IMR-90 (cell line): ENCODE data around the gene IREB2. TPM values are rescaled to one million over a fixed set of nuclear protein-coding genes. Genes with fewer than 3 reads are reported as not detected.

Experiments used
- ATAC-seq: fragments of 200-7000 bp; cut with Tn5 transposase; 2 replicates; pipeline ENCODE4 v1.9.1; 2020; ENCODE audit warnings: low read depth, mild to moderate bottlenecking, moderate library complexity
- BruUV-seq: library from RNA; stranded (reverse); fragments of 400-500 nt; replicated peaks from 2 replicates; lab custom pipeline; 2021; lab: Mats Ljungman, UMichigan
- CTCF ChIA-PET: fragments of 300-600 bp; formaldehyde crosslinking; extraction: SDS; loops from one replicate; lab custom pipeline; 2021; ENCODE audit warnings: antibody characterized with exemption; lab: Yijun Ruan, JAX
- POLR2A ChIA-PET: fragments of 300-600 bp; sonication (Branson Sonifier 250); formaldehyde crosslinking; loops from one replicate; lab custom pipeline; 2022; ENCODE audit warnings: antibody characterized with exemption; ENCODE audit not compliant: unreplicated experiment; lab: Charles Lee
- DNase-seq: peaks from one replicate; pipeline ENCODE4 v3.0.0; 2013
- H2AFZ ChIP-seq: replicated peaks from 2 replicates; pipeline ENCODE3; 2013; ENCODE audit warnings: low read length, mild to moderate bottlenecking; ENCODE audit not compliant: poor library complexity
- H2AK5ac ChIP-seq: 2 replicates; pipeline ENCODE4 v1.6.1; 2013; ENCODE audit warnings: low read depth, low read length, inconsistent platforms
- H2AK9ac ChIP-seq: replicated peaks from 2 replicates; pipeline ENCODE3; 2013; ENCODE audit warnings: mild to moderate bottlenecking, low read depth, low read length, moderate library complexity; ENCODE audit not compliant: poor library complexity
- H2BK120ac ChIP-seq: 2 replicates; pipeline ENCODE4 v1.6.1; 2013; ENCODE audit warnings: low read depth, low read length, inconsistent platforms
- H2BK15ac ChIP-seq: 3 replicates; pipeline ENCODE4 v1.6.1; 2013; ENCODE audit warnings: low read depth, low read length, inconsistent platforms
- H2BK20ac ChIP-seq: 2 replicates; pipeline ENCODE4 v1.6.1; 2013; ENCODE audit warnings: low read depth, mild to moderate bottlenecking, inconsistent platforms, low read length, moderate library complexity
- H2BK5ac ChIP-seq: 2 replicates; pipeline ENCODE4 v1.6.1; 2013; ENCODE audit warnings: mild to moderate bottlenecking, low read depth, low read length, inconsistent platforms; ENCODE audit not compliant: poor library complexity, severe bottlenecking
- H3K14ac ChIP-seq: replicated peaks from 2 replicates; pipeline ENCODE4 v1.6.1; 2013; ENCODE audit warnings: low read depth, low read length, inconsistent platforms
- H3K18ac ChIP-seq: 2 replicates; pipeline ENCODE4 v1.6.1; 2013; ENCODE audit warnings: low read depth, low read length, control low read depth
- H3K23ac ChIP-seq: 2 replicates; pipeline ENCODE4 v1.6.1; 2013; ENCODE audit warnings: low read depth, low read length, inconsistent platforms
- H3K27ac ChIP-seq: 2 replicates; pipeline ENCODE4 v1.5.1; 2013; ENCODE audit warnings: mild to moderate bottlenecking, control low read depth, low read length; ENCODE audit not compliant: insufficient read depth
- H3K27me3 ChIP-seq: 2 replicates; pipeline ENCODE4 v1.6.1; 2013; ENCODE audit warnings: low read length; ENCODE audit not compliant: control insufficient read depth, insufficient read depth
- H3K36me3 ChIP-seq: 2 replicates; pipeline ENCODE4 v1.6.1; 2013; ENCODE audit warnings: low read length, mixed read lengths; ENCODE audit not compliant: control insufficient read depth, insufficient read depth
- H3K4ac ChIP-seq: 2 replicates; pipeline ENCODE4 v1.6.1; 2013; ENCODE audit warnings: low read depth, low read length, inconsistent platforms
- H3K4me1 ChIP-seq: 2 replicates; pipeline ENCODE4 v1.6.1; 2013; ENCODE audit warnings: low read length, mixed read lengths; ENCODE audit not compliant: control insufficient read depth, insufficient read depth
- H3K4me2 ChIP-seq: 2 replicates; pipeline ENCODE4 v1.6.1; 2013; ENCODE audit warnings: low read depth, mild to moderate bottlenecking, control low read depth, low read length, moderate library complexity
- H3K4me3 ChIP-seq: 2 replicates; pipeline ENCODE4 v1.5.1; 2013; ENCODE audit warnings: low read depth, mild to moderate bottlenecking, control low read depth, low read length, moderate library complexity; ENCODE audit not compliant: insufficient read depth
- H3K56ac ChIP-seq: 2 replicates; pipeline ENCODE4 v1.6.1; 2013; ENCODE audit warnings: low read length, inconsistent platforms; ENCODE audit not compliant: insufficient read depth; ENCODE audit errors: extremely low read depth
- H3K79me1 ChIP-seq, 2 experiments: 2 replicates each; pipeline ENCODE4 v1.6.1; 2013; ENCODE audit warnings: low read length in 2 of 2, inconsistent platforms in 1 of 2, low read depth in 1 of 2
- H3K9ac ChIP-seq: 2 replicates; pipeline ENCODE4 v1.6.1; 2013; ENCODE audit warnings: low read depth, low read length, control low read depth
- H3K9me1 ChIP-seq: 2 replicates; pipeline ENCODE4 v1.6.1; 2013; ENCODE audit warnings: low read length, inconsistent platforms; ENCODE audit not compliant: insufficient read depth
- H3K9me3 ChIP-seq: 2 replicates; pipeline ENCODE4 v1.6.1; 2013; ENCODE audit warnings: low read length; ENCODE audit not compliant: control insufficient read depth, insufficient read depth
- H4K20me1 ChIP-seq: 2 replicates; pipeline ENCODE4 v1.6.1; 2013; ENCODE audit warnings: low read length, inconsistent platforms; ENCODE audit not compliant: insufficient read depth
- H4K5ac ChIP-seq: 2 replicates; pipeline ENCODE4 v1.6.1; 2013; ENCODE audit warnings: mild to moderate bottlenecking, low read depth, low read length, control low read depth
- H4K8ac ChIP-seq, 2 experiments: 2 replicates each; pipeline ENCODE4 v1.6.1; 2013; ENCODE audit warnings: low read depth in 2 of 2, low read length in 2 of 2, control low read depth in 1 of 2, inconsistent platforms in 1 of 2
- H4K91ac ChIP-seq: 2 replicates; pipeline ENCODE4 v1.6.1; 2013; ENCODE audit warnings: low read depth, low read length, inconsistent platforms; ENCODE audit not compliant: insufficient read depth
- CHD1 ChIP-seq: IDR thresholded peaks from 2 replicates; pipeline ENCODE4 v1.6.1; 2012; ENCODE audit warnings: low read depth, low read length, improper control_type of control experiment
- FOS ChIP-seq: fragments of 150-350 bp; IDR thresholded peaks from 2 replicates; pipeline ENCODE4 v1.6.1; 2016; ENCODE audit warnings: low read depth, low read length
- MAZ ChIP-seq: IDR thresholded peaks from 2 replicates; pipeline ENCODE4 v1.6.1; 2012; ENCODE audit warnings: low read depth, mild to moderate bottlenecking, low read length, improper control_type of control experiment, moderate library complexity, borderline replicate concordance
- MXI1 ChIP-seq: IDR thresholded peaks from 2 replicates; pipeline ENCODE4 v1.6.1; 2012; ENCODE audit warnings: low read depth, mild to moderate bottlenecking, low read length, moderate library complexity, borderline replicate concordance
- POLR2A ChIP-seq: IDR thresholded peaks from 2 replicates; pipeline ENCODE4 v1.6.1; 2012; ENCODE audit warnings: mild to moderate bottlenecking, low read depth, low read length
- RAD21 ChIP-seq: IDR thresholded peaks from 2 replicates; pipeline ENCODE4 v1.6.1; 2012; ENCODE audit warnings: low read length, improper control_type of control experiment
- RCOR1 ChIP-seq: IDR thresholded peaks from 2 replicates; pipeline ENCODE4 v1.6.1; 2012; ENCODE audit warnings: mild to moderate bottlenecking, low read length, improper control_type of control experiment; ENCODE audit not compliant: insufficient replicate concordance
- WGBS, 2 experiments: methylation state at CpG; one replicate each; pipeline versions ENCODE4 v1.1.5 to v1.1.7; 2013; ENCODE audit warnings: missing lambda C conversion rate in 2 of 2; ENCODE audit not compliant: insufficient read length in 1 of 2; ENCODE audit errors: extremely low coverage in 2 of 2; 5-methylcytosine and 5-hydroxymethylcytosine counted together
- dilution Hi-C: fragments of 300-500 bp; cut with HindIII; formaldehyde crosslinking; loops from one replicate; pipeline ENCODE4 v1.14.3; 2018; ENCODE audit warnings: low sequenced_read_pairs; ENCODE audit not compliant: unreplicated experiment
- in situ Hi-C: fragments of 300-500 bp; cut with MboI; formaldehyde crosslinking; loops from 3 replicates; pipeline ENCODE4 v1.14.3; 2019; ENCODE audit warnings: low sequenced_read_pairs, inconsistent platforms, mixed read lengths
- intact Hi-C: fragments of 100-400 bp; cut with micrococcal nuclease; formaldehyde crosslinking; loops from 2 replicates; pipeline ENCODE4 v1.10.0; 2022
- polyA plus RNA-seq, 3 experiments: library from polyadenylated mRNA; depleted of rRNA; stranded (reverse); fragments of >200 nt; gene quantifications; 2 replicates each; pipeline ENCODE4 v1.2.3, GENCODE V29; 2012; ENCODE audit warnings: low replicate concordance in 1 of 3
- total RNA-seq: library from RNA; depleted of rRNA; stranded (reverse); fragments of >200 nt; gene quantifications from 2 replicates; pipeline ENCODE4 v1.2.3, GENCODE V29; 2012

IREB2 gene
- total and polyA plus RNA-seq, 2 of the 4 experiments (the other 2 are of a cell fraction), result 12.2 to 13.5 TPM

DNA sequence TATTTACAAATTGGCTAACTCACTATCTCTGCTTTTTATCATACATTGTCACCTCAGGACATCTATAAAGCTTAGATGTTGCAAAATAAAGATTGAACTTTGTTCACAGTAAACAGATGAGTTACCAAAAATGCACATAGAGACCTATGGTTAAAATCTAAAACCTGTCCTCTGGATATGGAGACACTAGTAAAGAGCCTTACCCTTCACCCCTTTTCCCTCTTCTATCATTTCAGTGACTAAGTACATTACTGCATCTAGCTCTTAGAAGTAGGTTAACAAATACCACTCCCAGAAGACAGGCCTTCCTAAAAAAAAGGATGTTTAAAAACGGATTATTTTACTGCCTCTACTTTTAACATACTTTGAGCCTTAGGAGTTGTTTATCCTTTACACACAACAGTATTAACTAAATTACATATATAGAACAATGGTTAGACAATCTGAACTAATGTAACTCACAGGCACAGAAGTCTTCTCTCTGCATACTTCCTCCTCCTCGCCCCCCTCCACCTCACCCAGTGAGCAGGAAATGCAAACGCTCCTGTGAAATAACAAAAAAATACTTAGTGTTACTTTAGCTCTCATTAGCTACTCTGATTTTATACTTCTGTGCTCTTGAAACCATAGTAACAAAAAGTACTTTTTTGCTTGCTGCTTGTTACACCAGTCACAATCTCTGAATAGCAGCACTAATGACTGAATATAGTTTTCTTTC, 23.3 kb downstream of the IREB2 start:
- no peak overlapping the region for H3K4ac ChIP-seq
- no peak overlapping the region for H4K8ac ChIP-seq
- no peak overlapping the region for H4K91ac ChIP-seq
- no peaks in the 10 kb centered on the region for H3K27me3 ChIP-seq
- H3K14ac ChIP-seq, result no peak overlapping the region
- no peak overlapping the region for H3K4me2 ChIP-seq
- H3K9ac ChIP-seq, result no peak overlapping the region
- H3K79me1 ChIP-seq, result peaks cover 19 to 44% of the 10 kb centered on the region in 2 experiments
- CTCF ChIA-PET, result no interaction called here
- H2AK9ac ChIP-seq, result no peak overlapping the region
- no peak overlapping the region for H2AK5ac ChIP-seq
- no peak overlapping the region for H3K23ac ChIP-seq
- no peaks in the 10 kb centered on the region for H3K9me3 ChIP-seq
- H3K27ac ChIP-seq, result no peak overlapping the region
- ATAC-seq (peak; percentile 51), DNase-seq (no peak)
- H3K9me1 ChIP-seq, result peaks cover 5% of the 10 kb centered on the region; the same call in 1 of the 2 replicates
- H2BK20ac ChIP-seq, result no peak overlapping the region
- WGBS, 2 experiments, result 0% methylated on average over 1 of the region's 3 CpGs; no CpG with 5 or more reads in 1 of the 2 experiments
- H2BK15ac ChIP-seq, result no peak overlapping the region
- peaks cover 1% of the 10 kb centered on the region; the same call in 1 of the 2 replicates for H3K4me1 ChIP-seq
- in situ Hi-C loops (no loop called here), intact Hi-C loops (loop anchor here (5.0 kb wide), 1 partner anchor 36 kb away; no protein-coding TSS in a partner anchor), dilution Hi-C loops (no loop called here)
- no peak overlapping the region for H2BK120ac ChIP-seq
- H4K20me1 ChIP-seq, result peaks cover 44% of the 10 kb centered on the region
- TF ChIP-seq MXI1, result no peak
- TF ChIP-seq RCOR1, result no peak
- TF ChIP-seq MAZ, result no peak
- no peak for TF ChIP-seq RAD21
- TF ChIP-seq POLR2A, result no peak
- TF ChIP-seq CHD1, result no peak
- no peak for TF ChIP-seq FOS
- POLR2A ChIA-PET, result interaction anchor here (0.6 kb wide), 2 partner anchors 12 to 30 kb away, joined by 3 read pairs; no protein-coding TSS in a partner anchor
- peaks cover 23% of the 10 kb centered on the region for H3K36me3 ChIP-seq
- no peak overlapping the region for H3K56ac ChIP-seq
- H2BK5ac ChIP-seq, result no peak overlapping the region
- no peak overlapping the region for H4K5ac ChIP-seq
- H2AFZ ChIP-seq, result no peak overlapping the region
- BruUV-seq, result TSS peak; percentile 19
- no peak overlapping the region for H3K18ac ChIP-seq
- no peak overlapping the region for H3K4me3 ChIP-seq
